T-helper 1 cell treated with Interleukin-12 subunit alpha and Interleukin-12 subunit beta and Interleukin-4 antibody, amounts not matched to agents 30 μg/mL and 1 μg/mL, for 36 hours (primary cell): ENCODE data around the gene MGRN1.

Source experiments
- H3K27ac Mint-ChIP-seq: one replicate; pipeline ENCODE4 v1.8.0; 2021; ENCODE audit warnings: mild to moderate bottlenecking, mixed read lengths
- H3K27me3 Mint-ChIP-seq: one replicate; pipeline ENCODE4 v1.8.0; 2021; ENCODE audit warnings: low read depth, mixed read lengths
- H3K36me3 Mint-ChIP-seq: one replicate; pipeline ENCODE4 v1.8.0; 2021; ENCODE audit warnings: low read depth, mixed read lengths
- H3K4me1 Mint-ChIP-seq: one replicate; pipeline ENCODE4 v1.8.0; 2021; ENCODE audit warnings: low read depth, mixed read lengths
- H3K4me3 Mint-ChIP-seq: one replicate; pipeline ENCODE4 v1.8.0; 2021; ENCODE audit warnings: mild to moderate bottlenecking, moderate library complexity, mixed read lengths
- H3K9me3 Mint-ChIP-seq: one replicate; pipeline ENCODE4 v1.8.0; 2021; ENCODE audit warnings: mixed read lengths

MGRN1 gene

GRCh38 chr16:4660454-4661007 lies 35.9 kb downstream of the MGRN1 start:
- peak overlapping the region; percentile 29 for H3K4me3 Mint-ChIP-seq
- H3K4me1 Mint-ChIP-seq = peaks cover 39% of the 10 kb centered on the region
- H3K27me3 Mint-ChIP-seq = no peaks in the 10 kb centered on the region
- peaks cover 11% of the 10 kb centered on the region for H3K36me3 Mint-ChIP-seq
- no peaks in the 10 kb centered on the region for H3K9me3 Mint-ChIP-seq
- peak overlapping the region; percentile 53 for H3K27ac Mint-ChIP-seq

DNA sequence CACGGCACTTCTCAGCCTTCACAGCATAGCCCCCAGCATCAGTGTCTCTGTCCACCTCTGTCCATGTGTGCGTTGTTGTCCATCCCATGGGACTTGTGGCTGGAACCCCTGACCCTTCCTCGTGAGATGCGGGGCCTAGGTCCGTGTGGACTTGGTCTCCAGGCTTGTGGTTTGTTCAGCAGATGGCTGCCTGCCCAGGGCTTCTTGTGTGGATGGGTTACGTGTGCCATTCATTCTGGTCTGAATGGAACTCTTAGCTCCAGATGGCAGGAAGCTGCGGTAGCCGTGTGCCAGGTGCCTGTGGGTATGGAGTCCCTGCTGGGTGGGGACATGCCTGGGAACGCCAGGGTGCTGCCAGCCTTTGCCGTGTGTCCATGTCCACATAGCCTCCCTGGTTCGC lies 37.0 kb downstream of the MGRN1 start:
- Mint-ChIP-seq H3K27me3 (no peaks in the 10 kb centered on the region), H3K36me3 (peaks cover 7% of the 10 kb centered on the region), H3K4me1 (peaks cover 39% of the 10 kb centered on the region), H3K27ac (no peak overlapping the region), H3K9me3 (no peaks in the 10 kb centered on the region), H3K4me3 (no peak overlapping the region)

- no peaks in the 10 kb centered on the region for H3K9me3 Mint-ChIP-seq
- peak overlapping the region; percentile 93 for H3K27ac Mint-ChIP-seq
- no peak overlapping the region for H3K4me3 Mint-ChIP-seq
- H3K4me1 Mint-ChIP-seq = peaks cover 39% of the 10 kb centered on the region
- H3K36me3 Mint-ChIP-seq = peaks cover 10% of the 10 kb centered on the region
- no peaks in the 10 kb centered on the region for H3K27me3 Mint-ChIP-seq
These were observed 38.8 kb downstream of the MGRN1 start for GRCh38 chr16:4663465-4663776.

- Mint-ChIP-seq H3K4me1 (peaks cover 35% of the 10 kb centered on the region), H3K9me3 (no peaks in the 10 kb centered on the region)
These were observed 39.3 kb downstream of the MGRN1 start for GRCh38 chr16:4663777-4664465.

DNA sequence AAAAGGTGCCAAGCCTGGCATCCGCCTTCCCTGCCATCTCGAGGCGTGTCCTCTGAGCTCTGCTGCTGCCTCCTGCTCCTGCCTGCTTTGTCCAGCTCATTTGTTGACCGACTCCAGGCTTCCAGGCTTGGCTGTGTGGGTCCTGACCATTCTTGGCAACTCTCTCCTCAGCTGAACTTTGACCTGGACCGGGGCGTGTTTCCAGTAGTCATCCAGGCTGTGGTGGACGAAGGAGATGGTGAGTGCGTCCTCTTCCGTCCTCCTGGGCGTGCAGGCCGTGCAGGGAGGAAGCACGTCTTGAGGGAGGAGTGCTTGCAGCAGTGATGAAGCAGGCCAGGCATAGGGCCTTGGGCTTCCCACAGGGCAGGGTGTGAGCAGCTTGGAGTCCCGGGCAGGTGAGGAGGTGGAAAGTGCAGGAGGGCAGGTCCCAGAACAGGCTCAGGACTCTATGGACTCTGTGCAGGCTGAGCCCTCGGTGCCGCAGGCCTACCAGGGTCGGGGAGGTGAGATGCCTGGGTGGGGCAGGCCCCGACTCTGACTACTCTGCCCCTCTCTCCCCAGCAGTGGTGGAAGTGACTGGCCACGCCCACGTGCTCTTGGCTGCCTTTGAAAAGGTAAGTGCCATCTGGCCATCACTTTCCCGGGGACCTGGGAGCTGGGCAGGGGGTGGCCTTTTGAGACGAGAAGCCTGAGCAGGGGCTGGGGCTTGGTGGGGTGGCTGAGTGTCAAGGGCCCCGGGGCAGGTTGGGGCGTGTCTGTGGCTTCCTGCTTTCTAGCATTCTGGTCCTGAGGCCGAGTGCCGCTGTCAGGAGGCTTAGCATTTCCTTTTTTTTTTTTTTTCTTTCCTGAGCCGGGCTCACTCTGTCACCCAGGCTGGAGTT lies 40.2 kb downstream of the MGRN1 start:
- Mint-ChIP-seq H3K27ac (peak overlapping the region; percentile 93), H3K4me3 (peak overlapping the region; percentile 53), H3K36me3 (peaks cover 11% of the 10 kb centered on the region), H3K27me3 (no peaks in the 10 kb centered on the region), H3K4me1 (peaks cover 30% of the 10 kb centered on the region), H3K9me3 (no peaks in the 10 kb centered on the region)

More at GRCh38 chr16:4663777-4664465, 39.3 kb downstream of the MGRN1 start:
- peak overlapping the region; percentile 93 for H3K27ac Mint-ChIP-seq
- H3K27me3 Mint-ChIP-seq = no peaks in the 10 kb centered on the region
- H3K4me3 Mint-ChIP-seq = peak overlapping the region; percentile 53
- peaks cover 10% of the 10 kb centered on the region for H3K36me3 Mint-ChIP-seq

DNA sequence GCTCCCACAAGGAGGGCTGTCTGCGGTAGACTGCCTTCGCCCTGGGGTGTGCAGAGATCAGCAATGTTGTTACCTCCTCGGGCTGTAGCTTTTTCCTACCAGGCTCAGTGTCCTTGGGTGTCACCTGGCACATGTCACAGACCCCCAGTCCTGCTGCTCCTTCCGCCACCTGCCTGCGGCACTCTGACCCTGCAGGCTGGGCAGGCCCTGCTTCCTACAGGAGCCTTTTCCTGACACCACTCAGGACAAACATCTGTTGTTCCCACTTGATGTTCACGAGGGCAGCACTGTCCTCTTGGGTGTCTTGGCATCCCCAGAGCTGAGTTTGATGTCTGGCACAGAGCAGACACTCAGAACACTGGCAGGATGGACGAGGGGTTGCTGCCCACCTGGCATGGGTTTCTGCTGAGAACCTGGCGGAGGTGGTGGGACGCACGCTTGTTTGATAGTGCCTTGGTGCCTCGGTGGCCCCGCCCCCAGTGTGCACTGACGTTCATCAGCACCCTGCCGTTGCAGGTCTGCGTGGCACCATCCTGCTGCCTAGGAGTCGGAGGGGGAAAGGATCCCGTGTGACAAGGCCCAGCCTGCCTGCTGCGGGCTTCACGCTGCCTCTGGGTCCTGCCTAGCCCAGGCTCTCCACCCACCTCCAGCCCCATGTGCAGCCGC lies 42.0 kb downstream of the MGRN1 start:
- Mint-ChIP-seq H3K27me3 (no peaks in the 10 kb centered on the region), H3K36me3 (peaks cover 11% of the 10 kb centered on the region), H3K9me3 (no peaks in the 10 kb centered on the region), H3K4me1 (peaks cover 19% of the 10 kb centered on the region), H3K4me3 (no peak overlapping the region), H3K27ac (no peak overlapping the region)

- Mint-ChIP-seq H3K27me3 (no peaks in the 10 kb centered on the region), H3K4me3 (no peak overlapping the region), H3K36me3 (peaks cover 11% of the 10 kb centered on the region), H3K27ac (no peak overlapping the region), H3K9me3 (no peaks in the 10 kb centered on the region), H3K4me1 (peaks cover 19% of the 10 kb centered on the region)
These were observed 42.8 kb downstream of the MGRN1 start for GRCh38 chr16:4667203-4667963.

DNA sequence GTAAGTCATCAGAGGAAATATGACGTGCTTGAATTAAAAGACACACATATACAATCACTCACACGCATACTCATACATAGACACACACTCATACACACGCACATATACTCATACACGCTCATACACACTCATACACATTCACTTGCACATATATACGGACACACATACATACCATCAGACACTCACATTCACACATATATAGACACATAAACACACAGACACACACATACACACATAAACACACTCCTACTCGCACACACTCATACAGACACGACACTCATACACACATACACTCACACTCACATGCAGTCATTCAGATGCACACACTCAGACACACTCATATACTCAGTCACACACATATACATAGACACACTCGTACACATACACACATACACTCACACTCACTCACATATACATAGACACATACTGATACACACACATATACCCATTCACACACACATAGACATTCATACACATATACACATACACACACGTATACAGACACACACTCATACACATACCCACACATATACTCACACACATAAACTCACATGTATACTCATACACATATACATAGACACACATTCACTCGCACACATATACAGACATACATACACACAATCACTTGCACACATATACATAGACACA lies 43.8 kb downstream of the MGRN1 start:
- H3K27ac Mint-ChIP-seq = no peak overlapping the region
- peaks cover 16% of the 10 kb centered on the region for H3K4me1 Mint-ChIP-seq
- no peaks in the 10 kb centered on the region for H3K9me3 Mint-ChIP-seq
- H3K4me3 Mint-ChIP-seq = no peak overlapping the region
- no peaks in the 10 kb centered on the region for H3K27me3 Mint-ChIP-seq
- peaks cover 11% of the 10 kb centered on the region for H3K36me3 Mint-ChIP-seq

GRCh38 chr16:4673387-4674046 lies 48.9 kb downstream of the MGRN1 start:
- H3K9me3 Mint-ChIP-seq = no peaks in the 10 kb centered on the region
- H3K36me3 Mint-ChIP-seq = peaks cover 15% of the 10 kb centered on the region
- peaks cover 25% of the 10 kb centered on the region for H3K4me1 Mint-ChIP-seq
- no peaks in the 10 kb centered on the region for H3K27me3 Mint-ChIP-seq
- no peak overlapping the region for H3K27ac Mint-ChIP-seq
- H3K4me3 Mint-ChIP-seq = no peak overlapping the region

DNA sequence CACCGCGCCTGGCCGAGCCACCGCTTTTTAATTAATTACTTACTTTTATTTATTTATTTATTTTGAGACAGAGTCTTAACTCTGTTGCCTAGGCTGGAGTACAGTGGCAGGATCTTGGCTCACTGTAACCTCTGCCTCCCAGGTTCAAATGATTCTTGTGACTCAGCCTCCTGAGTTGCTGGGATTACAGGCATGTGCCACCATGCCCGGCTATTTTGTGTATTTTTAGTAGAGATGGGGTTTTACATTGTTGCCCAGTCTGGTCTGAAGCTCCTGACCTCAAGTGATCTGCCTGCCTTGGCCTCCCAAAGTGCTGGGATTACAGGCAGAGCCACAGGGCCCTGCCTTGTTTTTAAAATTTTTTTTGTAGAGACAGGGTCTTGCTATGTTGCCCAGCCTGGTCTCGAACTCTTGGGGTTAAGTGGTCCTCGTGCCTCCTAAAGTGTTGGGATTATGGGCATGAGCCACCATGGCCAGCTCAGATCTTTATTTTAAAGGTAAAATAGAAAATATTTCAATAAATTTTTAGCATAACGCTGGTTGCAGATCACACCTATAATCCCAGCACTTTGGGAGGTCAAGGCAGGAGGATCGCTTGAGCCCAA lies 50.4 kb downstream of the MGRN1 start:
- peak overlapping the region; percentile 97 for H3K27ac Mint-ChIP-seq

DNA sequence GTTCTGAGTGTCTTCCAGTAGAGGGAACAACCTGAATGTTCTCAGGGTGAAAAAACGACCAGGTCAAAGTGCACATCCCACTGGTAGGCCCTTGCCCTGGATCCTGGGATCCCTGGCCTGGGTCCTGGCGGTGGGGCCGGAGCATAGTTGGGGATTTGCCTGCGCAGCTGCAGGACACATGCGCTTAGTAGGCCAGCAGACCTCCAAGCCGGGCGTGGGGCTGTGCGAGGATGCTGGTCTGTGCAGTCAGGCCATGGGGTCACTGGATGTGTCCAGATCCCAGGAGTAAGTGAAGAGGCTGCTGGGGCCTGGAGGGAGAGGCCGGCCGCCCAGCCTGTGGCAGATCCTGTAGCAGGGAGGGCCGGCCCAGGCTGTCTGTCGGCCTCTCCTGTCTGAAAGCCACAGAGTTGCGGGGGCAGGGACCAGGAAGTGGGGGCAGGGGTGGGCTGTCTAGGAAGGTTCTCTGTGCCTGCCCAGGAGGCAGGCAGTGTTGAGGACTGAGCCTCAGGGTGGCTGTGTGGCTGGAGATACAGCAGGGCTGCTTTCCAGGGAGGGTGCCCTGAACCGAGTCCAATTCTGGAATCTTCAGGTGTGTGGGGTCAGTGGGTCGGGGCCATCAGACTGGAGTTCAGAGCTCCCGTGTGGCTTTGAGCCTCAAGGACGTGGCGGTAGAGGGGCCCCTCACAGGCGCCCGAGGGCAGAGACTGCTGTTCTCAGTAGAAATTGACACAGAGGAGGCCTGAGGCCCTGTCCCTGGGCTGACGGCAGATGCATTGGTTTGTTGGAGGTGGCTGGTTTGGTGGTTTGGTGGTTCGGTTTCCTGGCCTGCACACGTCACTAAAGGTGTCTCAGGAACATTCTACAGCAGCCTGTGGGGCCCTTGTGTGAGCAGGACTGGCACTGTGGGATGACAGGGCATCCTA lies 51.5 kb downstream of the MGRN1 start:
- peaks cover 26% of the 10 kb centered on the region for H3K4me1 Mint-ChIP-seq
- no peaks in the 10 kb centered on the region for H3K27me3 Mint-ChIP-seq
- peak overlapping the region; percentile 97 for H3K27ac Mint-ChIP-seq
- H3K4me3 Mint-ChIP-seq = peak overlapping the region; percentile 69
- H3K36me3 Mint-ChIP-seq = peaks cover 11% of the 10 kb centered on the region
- no peaks in the 10 kb centered on the region for H3K9me3 Mint-ChIP-seq

More for the DNA sequence above, 50.4 kb downstream of the MGRN1 start:
- H3K27me3 Mint-ChIP-seq = no peaks in the 10 kb centered on the region
- H3K4me3 Mint-ChIP-seq = no peak overlapping the region
- peaks cover 11% of the 10 kb centered on the region for H3K36me3 Mint-ChIP-seq
- H3K9me3 Mint-ChIP-seq = no peaks in the 10 kb centered on the region
- peaks cover 26% of the 10 kb centered on the region for H3K4me1 Mint-ChIP-seq

GRCh38 chr16:4676831-4677230 lies 52.2 kb downstream of the MGRN1 start:
- peaks cover 26% of the 10 kb centered on the region for H3K4me1 Mint-ChIP-seq
- no peaks in the 10 kb centered on the region for H3K27me3 Mint-ChIP-seq
- H3K36me3 Mint-ChIP-seq = peaks cover 13% of the 10 kb centered on the region
- peak overlapping the region; percentile 97 for H3K27ac Mint-ChIP-seq
- peak overlapping the region; percentile 69 for H3K4me3 Mint-ChIP-seq
- H3K9me3 Mint-ChIP-seq = no peaks in the 10 kb centered on the region
